Gastroesophageal sphincter (tissue), 3 donors: ENCODE results near the gene GRM7.

Experiments
- CTCF ChIP-seq, 4 experiments: fragments of 200-600 bp in 2 of 4; fragments of 450-650 bp in 2 of 4; sonication (generic) in 1 of 4; IDR thresholded peaks; one replicate each; pipeline ENCODE4 v1.5.1; 2017 to 2019; ENCODE audit warnings: antibody characterized with exemption in 4 of 4, mild to moderate bottlenecking in 2 of 4, moderate library complexity in 2 of 4
- POLR2A ChIP-seq, 2 donors: fragments of 450-650 bp; IDR thresholded peaks; one replicate each; pipeline ENCODE4 v1.6.1; 2017; ENCODE audit warnings: antibody characterized with exemption in 2 of 2, mild to moderate bottlenecking in 2 of 2, moderate library complexity in 1 of 2

GRCh38 chr3:7306901-7307300 lies 446.0 kb downstream of the GRM7 start:
- TF ChIP-seq POLR2A (IDR thresholded peaks at IDR 0.05), result no peak
- no peak for TF ChIP-seq CTCF (IDR thresholded peaks at IDR 0.05)
